ENCODE measurements around the gene SPRY4. TPM values are rescaled to one million over a fixed set of nuclear protein-coding genes. Genes with fewer than 3 reads are reported as not detected.

Gene SPRY4
- total and polyA plus RNA-seq, 2 of the 8 experiments (the other 6 are each of a cell fraction or from before 2014, with no cell fraction given), result 59.1 to 113 TPM

- TF ChIP-seq SAP30 (IDR thresholded peaks at IDR 0.05; ENCODE audit: insufficient read depth, insufficient replicate concordance, low read length) (no peak), SIX5 (IDR thresholded peaks at IDR 0.05; ENCODE audit: low read depth, low read length) (no peak)
Measured at GRCh38 chr5:142287973-142288313, 36.9 kb downstream of the SPRY4 start (continued).

Measured in H1 (cell line).